ENCODE results near the gene EIF2AK2.

DNA sequence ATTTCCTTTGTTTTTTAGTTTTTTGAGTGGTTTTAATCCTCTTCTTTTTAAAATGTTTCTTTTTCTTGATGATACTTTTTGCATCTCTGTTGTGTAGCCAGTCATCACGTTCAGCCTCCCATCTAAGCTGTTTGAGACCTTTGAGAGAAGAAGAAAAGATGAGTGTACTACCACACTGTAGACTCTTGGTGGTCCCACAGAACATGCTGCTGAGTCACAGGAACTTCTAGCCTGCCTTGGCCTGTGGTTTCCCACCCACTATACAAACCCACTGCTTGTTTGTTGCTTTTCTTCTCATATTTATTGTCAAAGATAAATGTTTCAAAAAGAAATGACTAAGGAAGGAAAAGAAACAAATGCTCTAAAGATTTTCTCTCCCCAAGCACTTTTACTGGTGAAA, 45.0 kb upstream of the EIF2AK2 start:
- TF ChIP-seq POLR2A (IDR thresholded peaks at IDR 0.05), result no peak
- TF ChIP-seq, protein P1, sequence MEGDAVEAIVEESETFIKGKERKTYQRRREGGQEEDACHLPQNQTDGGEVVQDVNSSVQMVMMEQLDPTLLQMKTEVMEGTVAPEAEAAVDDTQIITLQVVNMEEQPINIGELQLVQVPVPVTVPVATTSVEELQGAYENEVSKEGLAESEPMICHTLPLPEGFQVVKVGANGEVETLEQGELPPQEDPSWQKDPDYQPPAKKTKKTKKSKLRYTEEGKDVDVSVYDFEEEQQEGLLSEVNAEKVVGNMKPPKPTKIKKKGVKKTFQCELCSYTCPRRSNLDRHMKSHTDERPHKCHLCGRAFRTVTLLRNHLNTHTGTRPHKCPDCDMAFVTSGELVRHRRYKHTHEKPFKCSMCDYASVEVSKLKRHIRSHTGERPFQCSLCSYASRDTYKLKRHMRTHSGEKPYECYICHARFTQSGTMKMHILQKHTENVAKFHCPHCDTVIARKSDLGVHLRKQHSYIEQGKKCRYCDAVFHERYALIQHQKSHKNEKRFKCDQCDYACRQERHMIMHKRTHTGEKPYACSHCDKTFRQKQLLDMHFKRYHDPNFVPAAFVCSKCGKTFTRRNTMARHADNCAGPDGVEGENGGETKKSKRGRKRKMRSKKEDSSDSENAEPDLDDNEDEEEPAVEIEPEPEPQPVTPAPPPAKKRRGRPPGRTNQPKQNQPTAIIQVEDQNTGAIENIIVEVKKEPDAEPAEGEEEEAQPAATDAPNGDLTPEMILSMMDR (IDR thresholded peaks at IDR 0.05), result no peak
